Neutrophil (primary cell): ENCODE data around the gene ZNF771.
"Not testable (repeated sequence)": the region's sequence is repeated elsewhere in the genome, so short reads cannot be mapped to it uniquely, and the experiment has no call there.

Source experiments
- H3K27ac ChIP-seq: fragments of 200-600 bp; sonication (generic); 2 replicates; pipeline ENCODE4 v1.5.1; 2016; ENCODE audit warnings: mild to moderate bottlenecking, moderate library complexity
- H3K27me3 ChIP-seq: fragments of 200-600 bp; sonication (generic); 2 replicates; pipeline ENCODE4 v1.6.0; 2016; ENCODE audit warnings: mild to moderate bottlenecking
- H3K36me3 ChIP-seq: fragments of 200-600 bp; sonication (generic); 2 replicates; pipeline ENCODE4 v1.5.1; 2017
- H3K4me1 ChIP-seq, 2 experiments: fragments of 200-600 bp in 1 of 2; sonication (generic) in 1 of 2; 1 replicate in 1 of 2; 2 replicates in 1 of 2; pipeline versions ENCODE4 v1.5.1 to v1.6.1; 2013 to 2016; ENCODE audit warnings: low read depth in 1 of 2, low read length in 1 of 2, mild to moderate bottlenecking in 1 of 2, moderate library complexity in 1 of 2; ENCODE audit not compliant: control insufficient read depth in 1 of 2, insufficient read depth in 1 of 2
- H3K4me3 ChIP-seq, 2 experiments: fragments of 200-600 bp in 1 of 2; sonication (generic) in 1 of 2; 1 replicate in 1 of 2; 2 replicates in 1 of 2; pipeline ENCODE4 v1.5.1; 2013 to 2016; ENCODE audit warnings: low read depth in 1 of 2, low read length in 1 of 2, mild to moderate bottlenecking in 1 of 2, moderate library complexity in 1 of 2
- H3K9me3 ChIP-seq: fragments of 200-600 bp; sonication (generic); 2 replicates; pipeline ENCODE4 v1.5.1; 2016
- TF ChIP-seq, protein P1 (sequence below): fragments of 200-600 bp; sonication (generic); IDR thresholded peaks from 2 replicates; pipeline ENCODE4 v1.5.1; 2016; ENCODE audit warnings: antibody characterized with exemption

Gene ZNF771

DNA sequence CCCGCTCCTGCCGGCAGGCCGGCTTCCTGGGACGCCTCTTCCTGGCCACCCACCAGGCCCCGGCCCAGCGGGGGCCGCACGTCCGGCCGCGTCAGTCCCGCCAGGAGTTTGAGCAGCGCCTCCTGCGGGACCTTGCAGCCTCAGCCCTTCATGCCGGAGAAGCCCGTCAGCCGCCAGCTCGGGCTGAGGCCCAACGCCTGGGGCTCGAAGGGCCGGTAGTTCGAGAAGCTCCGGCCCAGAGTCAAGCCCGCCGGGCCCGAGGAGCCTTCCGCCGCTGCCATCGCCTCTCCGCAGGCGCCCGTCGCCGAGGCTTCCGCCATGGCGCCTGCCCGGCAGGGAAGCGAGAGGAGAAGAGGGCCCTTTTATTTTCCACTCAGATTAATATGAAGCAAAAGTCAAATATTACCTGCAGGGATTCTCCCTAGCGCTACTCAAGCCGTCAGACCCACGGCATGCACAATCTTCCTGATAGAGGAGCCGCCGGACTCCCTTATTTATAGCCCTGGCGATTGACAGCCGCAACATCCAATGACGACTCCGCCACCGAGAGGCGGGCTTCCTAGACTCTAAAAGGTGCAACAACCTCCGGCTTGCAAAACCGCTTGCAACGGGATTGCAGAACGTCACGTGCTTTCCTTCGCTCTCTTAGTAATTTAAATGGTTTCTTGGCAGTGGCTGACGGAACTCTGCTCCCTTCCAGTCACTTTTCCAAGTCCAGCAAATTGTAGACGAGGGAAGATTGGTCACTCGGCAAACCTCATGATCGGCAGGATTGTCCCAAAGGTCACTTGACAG is 38.2 kb downstream of the ZNF771 start, which contains the start of gene SEPHS2:
Gene SEPHS2 (minus strand): TSS at position 467 of the 795 bp plus-strand sequence. CDS start 147 bp downstream, at position 320.
- no peaks in the 10 kb centered on the region for H3K9me3 ChIP-seq
- H3K27me3 ChIP-seq: no peaks in the 10 kb centered on the region
- peaks cover 30 to 31% of the 10 kb centered on the region in 2 experiments for H3K4me1 ChIP-seq
- TF ChIP-seq, protein P1, sequence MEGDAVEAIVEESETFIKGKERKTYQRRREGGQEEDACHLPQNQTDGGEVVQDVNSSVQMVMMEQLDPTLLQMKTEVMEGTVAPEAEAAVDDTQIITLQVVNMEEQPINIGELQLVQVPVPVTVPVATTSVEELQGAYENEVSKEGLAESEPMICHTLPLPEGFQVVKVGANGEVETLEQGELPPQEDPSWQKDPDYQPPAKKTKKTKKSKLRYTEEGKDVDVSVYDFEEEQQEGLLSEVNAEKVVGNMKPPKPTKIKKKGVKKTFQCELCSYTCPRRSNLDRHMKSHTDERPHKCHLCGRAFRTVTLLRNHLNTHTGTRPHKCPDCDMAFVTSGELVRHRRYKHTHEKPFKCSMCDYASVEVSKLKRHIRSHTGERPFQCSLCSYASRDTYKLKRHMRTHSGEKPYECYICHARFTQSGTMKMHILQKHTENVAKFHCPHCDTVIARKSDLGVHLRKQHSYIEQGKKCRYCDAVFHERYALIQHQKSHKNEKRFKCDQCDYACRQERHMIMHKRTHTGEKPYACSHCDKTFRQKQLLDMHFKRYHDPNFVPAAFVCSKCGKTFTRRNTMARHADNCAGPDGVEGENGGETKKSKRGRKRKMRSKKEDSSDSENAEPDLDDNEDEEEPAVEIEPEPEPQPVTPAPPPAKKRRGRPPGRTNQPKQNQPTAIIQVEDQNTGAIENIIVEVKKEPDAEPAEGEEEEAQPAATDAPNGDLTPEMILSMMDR: peak; percentile 27
- H3K36me3 ChIP-seq: no peaks in the 10 kb centered on the region
- peak within 1 kb of the TSS; percentile 92 for H3K27ac ChIP-seq
- H3K4me3 ChIP-seq: peak within 1 kb of the TSS; percentile 92 to 98

DNA sequence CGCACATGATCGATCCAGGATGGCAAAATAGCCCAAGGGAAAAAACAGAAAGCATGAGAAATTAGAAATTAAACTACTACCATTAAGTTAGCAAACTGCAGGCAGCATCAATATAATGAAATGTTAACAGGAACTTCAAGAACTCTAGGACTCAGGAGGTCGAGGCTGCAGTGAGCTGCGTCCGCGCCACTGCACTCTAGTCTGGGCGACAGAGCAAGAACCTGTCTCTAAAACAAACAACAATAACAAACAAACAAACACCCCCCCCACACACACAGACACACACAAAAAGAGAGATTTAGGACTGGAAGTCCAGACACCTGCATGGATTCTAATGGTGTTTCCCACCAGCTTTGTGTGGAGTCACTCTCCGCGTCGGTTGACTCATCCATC is 38.8 kb downstream of the ZNF771 start:
- peak overlapping the region; percentile 92 to 98 for H3K4me3 ChIP-seq
- peaks cover 30 to 31% of the 10 kb centered on the region in 2 experiments for H3K4me1 ChIP-seq
- H3K9me3 ChIP-seq: no peaks in the 10 kb centered on the region
- H3K36me3 ChIP-seq: no peaks in the 10 kb centered on the region
- H3K27ac ChIP-seq: peak overlapping the region; percentile 92
- TF ChIP-seq, protein P1: no peak
- no peaks in the 10 kb centered on the region for H3K27me3 ChIP-seq

DNA sequence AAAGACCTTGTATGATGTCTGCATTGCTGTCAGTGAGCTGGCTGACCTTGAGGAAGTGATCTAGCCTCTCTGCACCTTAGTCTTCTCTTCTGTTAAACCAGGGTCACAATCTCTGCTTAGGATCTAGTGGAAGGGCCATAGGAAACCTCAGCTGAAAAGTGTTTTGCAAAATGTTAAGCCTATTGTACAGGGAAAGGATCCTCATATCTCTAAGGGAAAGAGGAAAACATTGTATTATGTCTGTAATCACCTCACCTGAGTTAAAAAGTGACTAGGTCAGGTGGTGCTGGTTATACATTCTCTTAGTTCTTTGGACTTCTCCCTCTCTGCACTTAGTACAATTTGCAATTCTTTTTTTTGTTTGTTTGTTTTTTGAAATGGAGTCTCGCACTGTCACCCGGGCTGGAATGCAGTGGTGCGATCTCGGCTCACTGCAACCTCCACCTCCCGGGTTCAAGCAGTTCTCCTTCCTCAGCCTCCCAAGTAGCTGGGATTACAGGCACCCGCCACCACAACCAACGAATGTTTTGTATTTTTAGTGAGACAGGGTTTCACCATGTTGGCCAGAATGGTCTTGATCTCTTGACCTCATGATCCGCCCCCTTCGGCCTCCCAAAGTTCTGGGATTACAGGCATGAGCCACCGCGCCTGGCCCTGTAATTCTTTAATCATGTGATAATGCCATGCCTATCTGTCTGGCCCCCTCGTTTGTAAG is 40.3 kb downstream of the ZNF771 start:
- Histone ChIP-seq H3K9me3 (no peaks in the 10 kb centered on the region), H3K27me3 (no peaks in the 10 kb centered on the region), H3K27ac (no peak overlapping the region), H3K36me3 (no peaks in the 10 kb centered on the region), H3K4me1 (peaks cover 30 to 31% of the 10 kb centered on the region in 2 experiments), H3K4me3 (no peak overlapping the region)
- TF ChIP-seq, protein P1: no peak

DNA sequence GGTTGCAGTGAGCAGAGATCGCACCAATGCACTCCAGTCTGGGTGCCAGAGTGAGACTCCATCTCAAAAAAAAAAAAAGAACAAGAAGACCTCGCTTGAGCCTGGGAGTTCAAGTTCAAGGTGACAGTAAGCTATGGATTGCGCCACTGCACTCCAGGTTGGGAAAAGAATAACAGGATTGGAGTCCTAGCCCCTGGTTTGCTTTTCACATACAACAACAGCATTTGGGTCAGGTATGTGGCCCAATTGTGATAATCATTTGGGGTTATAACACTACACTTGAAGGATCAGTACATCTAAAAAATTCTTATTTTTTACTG is 41.7 kb downstream of the ZNF771 start:
- no peak overlapping the region for H3K27ac ChIP-seq
- H3K27me3 ChIP-seq: no peaks in the 10 kb centered on the region
- H3K9me3 ChIP-seq: no peaks in the 10 kb centered on the region
- H3K4me3 ChIP-seq: no peak overlapping the region
- H3K4me1 ChIP-seq: peaks cover 22 to 25% of the 10 kb centered on the region in 2 experiments
- no peaks in the 10 kb centered on the region for H3K36me3 ChIP-seq
- TF ChIP-seq, protein P1: no peak

DNA sequence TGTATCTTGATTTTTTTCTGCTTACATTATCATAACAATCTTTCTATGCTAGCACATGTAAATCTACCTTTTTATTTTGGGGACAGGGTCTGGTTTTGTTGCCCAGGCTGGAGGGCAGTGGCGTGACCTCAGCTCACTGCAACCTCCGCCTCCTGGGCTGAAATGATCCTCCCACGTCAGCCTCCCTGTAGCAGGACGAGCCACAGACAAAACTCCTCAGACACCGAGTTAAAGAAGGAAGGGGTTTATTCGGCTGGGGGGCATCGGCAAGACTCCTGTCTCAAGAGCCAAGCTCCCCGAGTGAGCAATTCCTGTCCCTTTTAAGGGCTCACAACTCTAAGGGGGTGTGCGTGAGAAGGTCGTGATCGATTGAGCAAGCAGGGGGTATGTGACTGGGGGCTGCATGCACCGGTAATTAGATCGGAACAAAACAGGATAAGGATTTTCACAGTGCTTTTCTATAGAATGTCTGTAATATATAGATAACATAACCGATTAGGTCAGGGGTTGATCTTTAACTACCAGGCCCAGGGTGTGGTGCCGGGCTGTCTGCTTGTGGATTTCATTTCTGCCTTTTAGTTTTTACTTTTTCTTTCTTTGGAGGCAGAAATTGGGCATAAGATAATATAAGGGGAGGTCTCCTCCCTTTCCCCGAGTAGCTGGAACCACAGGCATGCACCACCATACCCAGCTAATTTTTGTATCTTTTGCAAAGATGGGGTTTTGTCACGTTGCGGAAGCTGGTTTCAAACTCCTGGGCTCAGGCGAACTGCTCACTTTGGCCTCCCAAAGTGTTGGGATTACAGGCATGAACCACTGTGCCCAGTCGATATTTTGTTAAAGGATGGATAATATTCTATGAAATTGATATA is 45.5 kb downstream of the ZNF771 start:
- not testable (repeated sequence) for H3K36me3 ChIP-seq, H3K9me3 ChIP-seq, H3K27ac ChIP-seq, H3K4me1 ChIP-seq, H3K4me3 ChIP-seq, H3K27me3 ChIP-seq
